ENCODE measurements around the gene IL20.

The IL20 gene

DNA sequence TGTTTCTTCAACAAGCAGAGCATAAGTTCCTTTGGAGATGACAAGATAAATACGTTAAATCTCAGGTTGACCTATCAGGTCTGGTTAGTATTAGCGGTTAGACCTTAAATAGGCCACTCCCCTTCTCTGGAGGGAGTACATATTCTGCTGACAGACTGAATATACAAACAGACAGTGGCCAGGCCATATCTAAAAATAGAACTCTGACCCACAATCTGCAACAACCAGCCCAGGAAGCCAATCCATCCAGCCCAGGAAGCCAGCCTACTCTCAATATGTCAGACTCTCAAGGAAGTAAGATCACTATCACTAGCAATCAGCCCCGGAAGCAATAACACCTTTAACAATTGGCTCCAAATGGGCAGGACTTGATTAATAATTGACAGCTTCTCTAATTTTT, 6.7 kb downstream of the IL20 start:
- Histone ChIP-seq H4K20me1 (ENCODE audit: insufficient read depth, low read length) (no peaks in the 10 kb centered on the region), H3K36me3 (replicated peaks; ENCODE audit: insufficient read depth, low read length) (no peaks in the 10 kb centered on the region), H3K27me3 (replicated peaks; ENCODE audit: insufficient read depth, low read length) (no peaks in the 10 kb centered on the region), H3K9me2 (replicated peaks; ENCODE audit: insufficient read depth, low read length) (no peaks in the 10 kb centered on the region), H3K9ac (ENCODE audit: low read length) (no peak overlapping the region), H3K79me2 (ENCODE audit: low read length) (no peaks in the 10 kb centered on the region), H3K4me1 (ENCODE audit: low read length) (peaks cover 8% of the 10 kb centered on the region), H3K4me2 (ENCODE audit: low read depth, low read length) (no peak overlapping the region), H2AFZ (ENCODE audit: low read length) (no peak overlapping the region), H3F3A (ENCODE audit: insufficient read depth, low read length) (no peaks in the 10 kb centered on the region), H3K9me3 (replicated peaks; ENCODE audit: insufficient read depth, low read length) (no peaks in the 10 kb centered on the region), H3K27ac (ENCODE audit: low read length) (no peak overlapping the region), H3K4me3 (ENCODE audit: low read length) (no peak overlapping the region)
- DNase-seq = peak; percentile 31
- TF ChIP-seq, protein P1, sequence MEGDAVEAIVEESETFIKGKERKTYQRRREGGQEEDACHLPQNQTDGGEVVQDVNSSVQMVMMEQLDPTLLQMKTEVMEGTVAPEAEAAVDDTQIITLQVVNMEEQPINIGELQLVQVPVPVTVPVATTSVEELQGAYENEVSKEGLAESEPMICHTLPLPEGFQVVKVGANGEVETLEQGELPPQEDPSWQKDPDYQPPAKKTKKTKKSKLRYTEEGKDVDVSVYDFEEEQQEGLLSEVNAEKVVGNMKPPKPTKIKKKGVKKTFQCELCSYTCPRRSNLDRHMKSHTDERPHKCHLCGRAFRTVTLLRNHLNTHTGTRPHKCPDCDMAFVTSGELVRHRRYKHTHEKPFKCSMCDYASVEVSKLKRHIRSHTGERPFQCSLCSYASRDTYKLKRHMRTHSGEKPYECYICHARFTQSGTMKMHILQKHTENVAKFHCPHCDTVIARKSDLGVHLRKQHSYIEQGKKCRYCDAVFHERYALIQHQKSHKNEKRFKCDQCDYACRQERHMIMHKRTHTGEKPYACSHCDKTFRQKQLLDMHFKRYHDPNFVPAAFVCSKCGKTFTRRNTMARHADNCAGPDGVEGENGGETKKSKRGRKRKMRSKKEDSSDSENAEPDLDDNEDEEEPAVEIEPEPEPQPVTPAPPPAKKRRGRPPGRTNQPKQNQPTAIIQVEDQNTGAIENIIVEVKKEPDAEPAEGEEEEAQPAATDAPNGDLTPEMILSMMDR (IDR thresholded peaks at IDR 0.05; ENCODE audit: low read length) = no peak
- TF ChIP-seq EZH2phosphoT487 (IDR thresholded peaks at IDR 0.05; ENCODE audit: low read length) (no peak), EZH2 (optimal IDR thresholded peaks at IDR 0.05; ENCODE audit: low read depth, low read length) (no peak)

DNA sequence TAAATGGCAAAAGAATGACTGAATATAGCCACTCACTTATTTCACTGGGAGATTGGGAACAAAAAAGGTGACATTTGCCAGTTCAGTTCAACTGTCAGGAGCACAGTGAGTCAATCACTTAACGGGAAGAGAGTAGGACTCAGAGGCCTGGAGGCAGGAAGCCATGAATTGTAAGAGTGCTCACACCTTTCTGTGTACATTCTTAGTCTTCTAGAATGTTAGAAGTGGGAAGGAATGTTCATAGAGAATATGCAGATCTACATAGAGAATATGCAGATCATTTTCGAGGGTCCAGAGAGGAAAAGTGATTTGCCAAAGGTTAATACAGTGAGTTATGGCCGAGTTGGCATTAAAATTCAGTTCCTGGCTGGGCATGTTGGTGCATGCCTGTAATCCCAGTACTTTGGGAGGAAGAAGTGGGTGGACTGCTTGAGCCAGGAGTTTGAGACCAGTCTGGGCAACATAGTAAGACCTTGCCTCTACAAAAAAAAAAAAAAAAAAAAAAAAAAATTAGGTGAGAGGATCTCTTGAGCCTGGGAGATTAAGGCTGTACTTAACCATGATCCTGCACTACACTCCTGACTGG, 8.3 kb downstream of the IL20 start:
- Histone ChIP-seq H3K27ac (ENCODE audit: low read length) (no peak overlapping the region), H3K4me3 (ENCODE audit: low read length) (no peak overlapping the region), H3K4me1 (ENCODE audit: low read length) (peaks cover 8% of the 10 kb centered on the region), H3F3A (ENCODE audit: insufficient read depth, low read length) (no peaks in the 10 kb centered on the region), H2AFZ (ENCODE audit: low read length) (no peak overlapping the region), H3K9me3 (replicated peaks; ENCODE audit: insufficient read depth, low read length) (no peaks in the 10 kb centered on the region), H4K20me1 (ENCODE audit: insufficient read depth, low read length) (no peaks in the 10 kb centered on the region), H3K79me2 (ENCODE audit: low read length) (no peaks in the 10 kb centered on the region), H3K9me2 (replicated peaks; ENCODE audit: insufficient read depth, low read length) (no peaks in the 10 kb centered on the region), H3K27me3 (replicated peaks; ENCODE audit: insufficient read depth, low read length) (no peaks in the 10 kb centered on the region), H3K9ac (ENCODE audit: low read length) (no peak overlapping the region), H3K36me3 (replicated peaks; ENCODE audit: insufficient read depth, low read length) (no peaks in the 10 kb centered on the region), H3K4me2 (ENCODE audit: low read depth, low read length) (no peak overlapping the region)
- DNase-seq = no peak
- TF ChIP-seq EZH2phosphoT487 (IDR thresholded peaks at IDR 0.05; ENCODE audit: low read length) (no peak), EZH2 (optimal IDR thresholded peaks at IDR 0.05; ENCODE audit: low read depth, low read length) (no peak)
- TF ChIP-seq, protein P1 (IDR thresholded peaks at IDR 0.05; ENCODE audit: low read length) = no peak

DNA sequence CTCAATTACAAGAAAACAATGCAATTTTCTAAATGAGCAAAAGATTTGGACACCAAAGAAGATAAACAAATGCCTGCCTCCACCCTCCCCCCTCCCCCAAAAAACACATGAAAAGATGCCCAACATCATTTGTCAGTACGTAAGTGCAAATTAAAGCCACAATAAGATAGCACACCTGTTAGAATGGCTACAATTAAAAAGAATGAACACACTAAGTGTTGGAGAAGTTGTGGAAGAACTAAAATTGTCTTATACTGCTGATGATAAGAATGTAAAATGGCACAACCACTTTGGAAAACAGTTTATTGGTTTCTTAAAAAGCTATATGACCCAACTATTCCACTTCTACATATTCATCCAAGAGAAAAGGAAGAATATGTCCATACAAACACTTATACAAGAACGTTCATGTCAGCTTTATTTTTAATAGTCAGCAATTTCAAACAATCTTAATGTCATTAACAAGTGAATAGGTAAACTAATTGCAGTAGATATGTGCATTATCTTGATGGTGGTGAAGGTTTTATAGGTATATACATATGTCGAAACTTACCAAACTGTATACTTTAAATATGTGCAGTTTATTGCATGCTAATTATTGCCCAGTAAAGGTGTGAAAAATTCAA, 10.4 kb downstream of the IL20 start:
- H4K20me1 ChIP-seq (ENCODE audit: insufficient read depth, low read length) = no peaks in the 10 kb centered on the region
- H3K9me3 ChIP-seq (replicated peaks; ENCODE audit: insufficient read depth, low read length) = no peaks in the 10 kb centered on the region
- H3K9me2 ChIP-seq (replicated peaks; ENCODE audit: insufficient read depth, low read length) = no peaks in the 10 kb centered on the region
- no peaks in the 10 kb centered on the region for H3K27me3 ChIP-seq (replicated peaks; ENCODE audit: insufficient read depth, low read length)
- H3K36me3 ChIP-seq (replicated peaks; ENCODE audit: insufficient read depth, low read length) = no peaks in the 10 kb centered on the region
- H3K4me1 ChIP-seq (ENCODE audit: low read length) = peaks cover 8% of the 10 kb centered on the region
- no peak overlapping the region for H3K4me2 ChIP-seq (ENCODE audit: low read depth, low read length)
- H2AFZ ChIP-seq (ENCODE audit: low read length) = no peak overlapping the region
- no peak overlapping the region for H3K27ac ChIP-seq (ENCODE audit: low read length)
- no peak overlapping the region for H3K9ac ChIP-seq (ENCODE audit: low read length)
- no peaks in the 10 kb centered on the region for H3F3A ChIP-seq (ENCODE audit: insufficient read depth, low read length)
- no peak for DNase-seq
- H3K79me2 ChIP-seq (ENCODE audit: low read length) = no peaks in the 10 kb centered on the region
- H3K4me3 ChIP-seq (ENCODE audit: low read length) = no peak overlapping the region
- TF ChIP-seq, protein P1 (IDR thresholded peaks at IDR 0.05; ENCODE audit: low read length) = no peak

All from MM.1S (cell line).